Esophagus muscularis mucosa (tissue), 4 donors: Measurements from ENCODE around the gene VEZF1. TPM values are rescaled to one million over a fixed set of nuclear protein-coding genes. Genes with fewer than 3 reads are reported as not detected.

Source experiments
- DNase-seq: peaks from one replicate; pipeline ENCODE4 v3.0.0-alpha.2; 2017; ENCODE audit errors: extremely low spot score
- H3K27ac ChIP-seq, 4 donors: fragments of 200-600 bp; sonication (generic); replicated peaks in 1 of 4; 1 replicate in 3 of 4; 2 replicates in 1 of 4; pipeline ENCODE4 v1.5.1; 2016 to 2019; ENCODE audit warnings: mild to moderate bottlenecking in 1 of 4
- H3K27me3 ChIP-seq, 4 donors: fragments of 200-600 bp; sonication (generic); one replicate each; pipeline versions ENCODE4 v1.5.1 to v1.6.0; 2016 to 2019
- H3K36me3 ChIP-seq, 4 donors: fragments of 200-600 bp; sonication (generic); one replicate each; pipeline ENCODE4 v1.5.1; 2016 to 2019
- H3K4me1 ChIP-seq, 4 donors: fragments of 200-600 bp; sonication (generic); one replicate each; pipeline ENCODE4 v1.5.1; 2016 to 2019
- H3K4me3 ChIP-seq, 4 donors: fragments of 200-600 bp; sonication (generic); 1 replicate in 2 of 4; 2 replicates in 2 of 4; pipeline ENCODE4 v1.5.1; 2016 to 2019; ENCODE audit warnings: mild to moderate bottlenecking in 4 of 4, moderate library complexity in 1 of 4
- H3K9me3 ChIP-seq, 4 donors: fragments of 200-600 bp; sonication (generic); 1 replicate in 3 of 4; 2 replicates in 1 of 4; pipeline ENCODE4 v1.5.1; 2016 to 2019
- EP300 ChIP-seq: sonication (generic); formaldehyde crosslinking; IDR thresholded peaks from one replicate; pipeline ENCODE4 v1.6.1; 2017; ENCODE audit warnings: antibody characterized with exemption
- POLR2A ChIP-seq: fragments of 450-650 bp; IDR thresholded peaks from one replicate; pipeline ENCODE4 v1.6.1; 2017; ENCODE audit warnings: antibody characterized with exemption, moderate library complexity, mild to moderate bottlenecking, low read depth
- POLR2AphosphoS5 ChIP-seq, 2 donors: sonication (generic); formaldehyde crosslinking; IDR thresholded peaks; one replicate each; pipeline ENCODE4 v1.6.1; 2017; ENCODE audit warnings: antibody characterized with exemption in 2 of 2
- WGBS: methylation state at CpG from one replicate; pipeline ENCODE4 v1.1.5; 2018; 5-methylcytosine and 5-hydroxymethylcytosine counted together
- intact Hi-C: fragments of 100-400 bp; cut with DNase I; formaldehyde crosslinking; loops from one replicate; pipeline ENCODE4 v1.15.1; 2023
- total RNA-seq, 4 donors: library from RNA; depleted of rRNA; stranded (reverse); fragments of >200 nt; gene quantifications; one replicate each; pipeline versions ENCODE4 v1.1.0 to v1.2.1, GENCODE V29; 2016
- TF ChIP-seq, protein P1 (sequence below), 3 experiments: fragments of 200-600 bp in 2 of 3; fragments of 450-650 bp in 1 of 3; sonication (generic) in 2 of 3; IDR thresholded peaks; one replicate each; pipeline ENCODE4 v1.5.1; 2017 to 2019; ENCODE audit warnings: antibody characterized with exemption in 3 of 3, mild to moderate bottlenecking in 2 of 3, moderate library complexity in 1 of 3

VEZF1 gene
- total RNA-seq, 4 donors from 2014 or later = 98.9 to 154 (median 121) TPM

GRCh38 chr17:58019521-58019920 is 31.5 kb upstream of the VEZF1 start:
- H3K27me3 ChIP-seq = peaks cover 0 to 3% (median 0%) of the 10 kb centered on the region in 4 donors
- no peaks in the 10 kb centered on the region for H3K4me1 ChIP-seq
- H3K36me3 ChIP-seq = no peaks in the 10 kb centered on the region
- H3K9me3 ChIP-seq = no peaks in the 10 kb centered on the region
- DNase-seq = no peak
- H3K27ac ChIP-seq = no peak overlapping the region
- H3K4me3 ChIP-seq = no peak overlapping the region
- TF ChIP-seq, protein P1, sequence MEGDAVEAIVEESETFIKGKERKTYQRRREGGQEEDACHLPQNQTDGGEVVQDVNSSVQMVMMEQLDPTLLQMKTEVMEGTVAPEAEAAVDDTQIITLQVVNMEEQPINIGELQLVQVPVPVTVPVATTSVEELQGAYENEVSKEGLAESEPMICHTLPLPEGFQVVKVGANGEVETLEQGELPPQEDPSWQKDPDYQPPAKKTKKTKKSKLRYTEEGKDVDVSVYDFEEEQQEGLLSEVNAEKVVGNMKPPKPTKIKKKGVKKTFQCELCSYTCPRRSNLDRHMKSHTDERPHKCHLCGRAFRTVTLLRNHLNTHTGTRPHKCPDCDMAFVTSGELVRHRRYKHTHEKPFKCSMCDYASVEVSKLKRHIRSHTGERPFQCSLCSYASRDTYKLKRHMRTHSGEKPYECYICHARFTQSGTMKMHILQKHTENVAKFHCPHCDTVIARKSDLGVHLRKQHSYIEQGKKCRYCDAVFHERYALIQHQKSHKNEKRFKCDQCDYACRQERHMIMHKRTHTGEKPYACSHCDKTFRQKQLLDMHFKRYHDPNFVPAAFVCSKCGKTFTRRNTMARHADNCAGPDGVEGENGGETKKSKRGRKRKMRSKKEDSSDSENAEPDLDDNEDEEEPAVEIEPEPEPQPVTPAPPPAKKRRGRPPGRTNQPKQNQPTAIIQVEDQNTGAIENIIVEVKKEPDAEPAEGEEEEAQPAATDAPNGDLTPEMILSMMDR (IDR thresholded peaks at IDR 0.05) = no peak
- no peak for TF ChIP-seq POLR2A
- intact Hi-C loops = loop anchor here (10.0 kb wide), 1 partner anchor 325 kb away; no protein-coding TSS in a partner anchor

DNA sequence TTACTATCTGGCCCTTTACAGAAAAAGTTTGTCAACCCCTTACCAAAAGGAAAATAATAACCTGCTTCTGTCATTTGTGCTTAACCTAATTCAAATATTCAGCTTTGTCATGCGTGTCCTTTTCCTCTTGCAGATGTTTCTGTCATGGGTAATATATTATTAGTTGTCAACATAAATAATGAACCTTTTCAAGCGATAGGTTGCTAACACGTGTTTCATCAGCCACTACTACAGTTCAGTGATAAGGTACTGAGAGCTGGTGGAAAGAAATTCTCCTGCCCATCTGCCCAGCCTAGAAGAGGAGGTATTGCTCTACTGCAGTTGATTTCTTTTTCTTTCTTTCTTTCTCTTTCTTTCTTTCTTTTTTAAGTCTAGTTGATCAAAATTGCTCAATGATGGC is 31.0 kb upstream of the VEZF1 start:
- WGBS = 62% methylated on average over 3 of the region's 3 CpGs
- H3K27ac ChIP-seq = no peak overlapping the region
- H3K4me3 ChIP-seq = no peak overlapping the region
- no peaks in the 10 kb centered on the region for H3K36me3 ChIP-seq
- intact Hi-C loops = loop anchor here (10.0 kb wide), 1 partner anchor 326 kb away; no protein-coding TSS in a partner anchor
- H3K9me3 ChIP-seq = no peaks in the 10 kb centered on the region
- DNase-seq = no peak
- TF ChIP-seq POLR2AphosphoS5 (IDR thresholded peaks at IDR 0.05) = no peak
- TF ChIP-seq, protein P1 (IDR thresholded peaks at IDR 0.05) = no peak
- no peak for TF ChIP-seq POLR2A
- no peak for TF ChIP-seq EP300
- H3K27me3 ChIP-seq = no peaks in the 10 kb centered on the region
- no peaks in the 10 kb centered on the region for H3K4me1 ChIP-seq

- peaks cover 0 to 3% (median 0%) of the 10 kb centered on the region in 4 donors for H3K9me3 ChIP-seq
- peaks cover 14 to 20% (median 17%) of the 10 kb centered on the region in 4 donors for H3K4me1 ChIP-seq
- intact Hi-C loops = loop anchor here (10.0 kb wide), 1 partner anchor 335 kb away; no protein-coding TSS in a partner anchor
- no peaks in the 10 kb centered on the region for H3K27me3 ChIP-seq
- WGBS = 100% methylated on average over 10 of the region's 10 CpGs
- no peak overlapping the region for H3K4me3 ChIP-seq
- no peak for DNase-seq
- H3K36me3 ChIP-seq = peaks cover 1 to 7% (median 6%) of the 10 kb centered on the region in 4 donors
- TF ChIP-seq, protein P1 (IDR thresholded peaks at IDR 0.05) = no peak
- TF ChIP-seq EP300 (no peak), POLR2A (no peak), POLR2AphosphoS5 (IDR thresholded peaks at IDR 0.05) (no peak)
- no peak overlapping the region for H3K27ac ChIP-seq
Measured at GRCh38 chr17:58010067-58010799, 22.2 kb upstream of the VEZF1 start.

DNA sequence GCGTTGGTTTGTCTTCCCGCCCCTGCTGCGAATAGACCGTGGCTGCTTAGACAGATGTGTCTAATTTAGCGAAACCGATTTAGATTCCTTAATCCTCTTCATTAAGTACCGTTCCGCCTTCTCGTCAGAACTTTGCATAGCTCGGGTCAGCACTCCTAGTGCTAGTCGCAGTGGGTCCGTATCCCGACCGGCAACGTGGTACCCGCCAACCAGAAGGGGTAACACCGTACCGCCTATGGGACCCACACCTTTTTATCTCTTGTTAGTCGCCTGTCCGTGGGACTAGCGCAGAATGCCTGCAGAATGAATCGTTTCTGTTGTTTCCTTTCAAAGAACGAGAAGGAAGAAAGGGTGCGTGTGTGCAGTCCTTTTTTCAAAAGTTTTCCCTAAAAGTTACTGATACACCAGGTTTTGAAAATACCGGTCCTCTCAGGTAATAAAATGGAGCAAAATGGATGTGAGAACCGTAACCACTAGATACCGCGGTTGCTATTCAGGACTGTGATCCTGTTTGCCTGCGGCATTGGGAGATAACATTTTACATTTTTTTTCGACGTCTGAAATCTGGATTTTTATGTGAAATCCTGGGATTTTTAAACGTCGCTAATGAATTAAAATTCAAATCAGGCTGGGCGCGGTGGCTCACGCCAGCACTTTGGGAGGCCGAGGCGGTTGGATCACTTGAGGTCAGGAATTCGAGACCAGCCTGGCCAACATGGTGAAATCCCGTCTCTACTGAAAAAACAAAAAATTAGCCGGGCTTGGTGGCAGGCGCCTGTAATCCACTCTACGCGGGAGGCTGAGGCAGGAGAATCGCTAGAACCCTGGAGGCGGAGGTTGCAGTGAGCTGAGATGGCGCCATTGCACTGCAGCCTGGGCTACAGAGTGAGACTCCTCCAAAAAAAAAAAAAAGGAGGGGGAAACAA is 20.0 kb upstream of the VEZF1 start:
- H3K27me3 ChIP-seq = no peaks in the 10 kb centered on the region
- H3K9me3 ChIP-seq = peaks cover 0 to 3% (median 0%) of the 10 kb centered on the region in 4 donors
- intact Hi-C loops = loop anchor here (2.0 to 10.0 kb wide), 4 partner anchors 77 to 883 kb away; no protein-coding TSS in a partner anchor
- peaks cover 36 to 42% (median 39%) of the 10 kb centered on the region in 4 donors for H3K4me1 ChIP-seq
- peak overlapping the region; percentile 94 to 99 (median 96) for H3K27ac ChIP-seq
- peak overlapping the region; percentile 80 to 92 (median 88) for H3K4me3 ChIP-seq
- WGBS = 28% methylated on average over 41 of the region's 47 CpGs
- TF ChIP-seq POLR2AphosphoS5 (IDR thresholded peaks at IDR 0.05) (no peak), EP300 (no peak), POLR2A (no peak)
- TF ChIP-seq, protein P1 (IDR thresholded peaks at IDR 0.05) = no peak
- DNase-seq = no peak
- H3K36me3 ChIP-seq = peaks cover 21 to 29% (median 25%) of the 10 kb centered on the region in 4 donors
